BLaER1 (cell line): ENCODE data around the gene ASTN2.

ENCODE experiments used
- H3K27ac ChIP-seq: shearing (Covaris generic); formaldehyde crosslinking; 2 replicates; pipeline ENCODE4 v1.8.1; 2022
- H3K27me3 ChIP-seq: shearing (Covaris generic); formaldehyde crosslinking; 2 replicates; pipeline ENCODE4 v1.8.1; 2022
- H3K36me3 ChIP-seq: shearing (Covaris generic); formaldehyde crosslinking; 2 replicates; pipeline ENCODE4 v1.8.1; 2022
- H3K4me1 ChIP-seq: shearing (Covaris generic); formaldehyde crosslinking; 2 replicates; pipeline ENCODE4 v1.8.1; 2022
- H3K4me2 ChIP-seq: shearing (Covaris generic); formaldehyde crosslinking; 2 replicates; pipeline ENCODE4 v1.8.1; 2022
- H3K4me3 ChIP-seq: shearing (Covaris generic); formaldehyde crosslinking; 2 replicates; pipeline ENCODE4 v1.8.1; 2022
- H3K9ac ChIP-seq: shearing (Covaris generic); formaldehyde crosslinking; 2 replicates; pipeline ENCODE4 v1.8.1; 2022
- H3K9me3 ChIP-seq: shearing (Covaris generic); formaldehyde crosslinking; 2 replicates; pipeline ENCODE4 v1.8.1; 2022
- H4K20me1 ChIP-seq: shearing (Covaris generic); formaldehyde crosslinking; 2 replicates; pipeline ENCODE4 v1.8.1; 2022
- Cebpa-rat ChIP-seq: shearing (Covaris generic); IDR thresholded peaks from 2 replicates; pipeline ENCODE4 v1.8.1; 2022

ASTN2 gene

GRCh38 chr9:116718111-116718510 is 696.7 kb downstream of the ASTN2 start:
- Histone ChIP-seq H3K4me3 (no peak overlapping the region), H4K20me1 (no peaks in the 10 kb centered on the region), H3K9ac (no peak overlapping the region), H3K27me3 (no peaks in the 10 kb centered on the region), H3K9me3 (no peaks in the 10 kb centered on the region), H3K4me1 (peaks cover 24% of the 10 kb centered on the region), H3K4me2 (no peak overlapping the region), H3K36me3 (no peaks in the 10 kb centered on the region), H3K27ac (no peak overlapping the region)
- TF ChIP-seq Cebpa-rat, result no peak

GRCh38 chr9:116717150-116717549 is 697.7 kb downstream of the ASTN2 start:
- Histone ChIP-seq H3K27me3 (no peaks in the 10 kb centered on the region), H3K36me3 (no peaks in the 10 kb centered on the region), H3K4me1 (peaks cover 24% of the 10 kb centered on the region), H3K27ac (no peak overlapping the region), H3K9me3 (no peaks in the 10 kb centered on the region), H4K20me1 (no peaks in the 10 kb centered on the region), H3K9ac (no peak overlapping the region), H3K4me2 (peak overlapping the region; percentile 56), H3K4me3 (no peak overlapping the region)
- no peak for TF ChIP-seq Cebpa-rat

- Histone ChIP-seq H3K4me2 (peak overlapping the region; percentile 56), H3K36me3 (no peaks in the 10 kb centered on the region), H4K20me1 (no peaks in the 10 kb centered on the region), H3K9me3 (no peaks in the 10 kb centered on the region), H3K27ac (no peak overlapping the region), H3K4me3 (no peak overlapping the region), H3K4me1 (peaks cover 24% of the 10 kb centered on the region), H3K9ac (no peak overlapping the region), H3K27me3 (no peaks in the 10 kb centered on the region)
- no peak for TF ChIP-seq Cebpa-rat
These were observed 698.4 kb downstream of the ASTN2 start for GRCh38 chr9:116716438-116716837.

- no peaks in the 10 kb centered on the region for H3K9me3 ChIP-seq
- no peak overlapping the region for H3K9ac ChIP-seq
- H3K27ac ChIP-seq, result no peak overlapping the region
- no peaks in the 10 kb centered on the region for H3K36me3 ChIP-seq
- no peaks in the 10 kb centered on the region for H4K20me1 ChIP-seq
- no peak for TF ChIP-seq Cebpa-rat
- H3K4me2 ChIP-seq, result no peak overlapping the region
- no peaks in the 10 kb centered on the region for H3K27me3 ChIP-seq
- H3K4me1 ChIP-seq, result peaks cover 24% of the 10 kb centered on the region
- no peak overlapping the region for H3K4me3 ChIP-seq
These were observed 699.1 kb downstream of the ASTN2 start for GRCh38 chr9:116715751-116716150.

- TF ChIP-seq Cebpa-rat, result no peak
- peaks cover 21% of the 10 kb centered on the region for H3K4me1 ChIP-seq
- H3K27ac ChIP-seq, result no peak overlapping the region
- no peaks in the 10 kb centered on the region; the same call in 1 of the 2 replicates for H4K20me1 ChIP-seq
- H3K9me3 ChIP-seq, result no peaks in the 10 kb centered on the region
- no peaks in the 10 kb centered on the region for H3K36me3 ChIP-seq
- H3K4me3 ChIP-seq, result no peak overlapping the region
- no peak overlapping the region for H3K9ac ChIP-seq
- H3K4me2 ChIP-seq, result no peak overlapping the region
- H3K27me3 ChIP-seq, result no peaks in the 10 kb centered on the region
These were observed 701.6 kb downstream of the ASTN2 start for GRCh38 chr9:116713271-116713670.

GRCh38 chr9:116712781-116713180 is 702.1 kb downstream of the ASTN2 start:
- Histone ChIP-seq H3K27ac (no peak overlapping the region), H3K4me3 (no peak overlapping the region), H4K20me1 (no peaks in the 10 kb centered on the region; the same call in 1 of the 2 replicates), H3K9me3 (no peaks in the 10 kb centered on the region), H3K27me3 (no peaks in the 10 kb centered on the region), H3K4me1 (peaks cover 18% of the 10 kb centered on the region), H3K4me2 (no peak overlapping the region), H3K36me3 (no peaks in the 10 kb centered on the region), H3K9ac (no peak overlapping the region)
- TF ChIP-seq Cebpa-rat, result no peak

- Histone ChIP-seq H3K27ac (no peak overlapping the region), H4K20me1 (peaks cover 18% of the 10 kb centered on the region; the same call in 1 of the 2 replicates), H3K9ac (no peak overlapping the region), H3K9me3 (peaks cover 12% of the 10 kb centered on the region; the same call in 1 of the 2 replicates), H3K4me3 (no peak overlapping the region), H3K36me3 (peaks cover 11% of the 10 kb centered on the region), H3K4me2 (no peak overlapping the region), H3K4me1 (no peaks in the 10 kb centered on the region), H3K27me3 (no peaks in the 10 kb centered on the region)
- TF ChIP-seq Cebpa-rat, result no peak
These were observed 708.3 kb downstream of the ASTN2 start for GRCh38 chr9:116706310-116707290.

GRCh38 chr9:116705531-116705930 is 709.3 kb downstream of the ASTN2 start:
- H3K9me3 ChIP-seq, result peaks cover 15% of the 10 kb centered on the region; the same call in 1 of the 2 replicates
- H4K20me1 ChIP-seq, result peaks cover 18% of the 10 kb centered on the region; the same call in 1 of the 2 replicates
- peaks cover 22% of the 10 kb centered on the region for H3K36me3 ChIP-seq
- H3K27ac ChIP-seq, result no peak overlapping the region
- H3K4me1 ChIP-seq, result no peaks in the 10 kb centered on the region
- H3K4me3 ChIP-seq, result no peak overlapping the region
- H3K9ac ChIP-seq, result no peak overlapping the region
- no peak for TF ChIP-seq Cebpa-rat
- no peak overlapping the region for H3K4me2 ChIP-seq
- no peaks in the 10 kb centered on the region for H3K27me3 ChIP-seq

- Histone ChIP-seq H3K36me3 (peaks cover 33% of the 10 kb centered on the region), H3K9me3 (peaks cover 17% of the 10 kb centered on the region; the same call in 1 of the 2 replicates), H3K4me1 (no peaks in the 10 kb centered on the region), H3K27ac (no peak overlapping the region), H3K9ac (no peak overlapping the region), H3K4me3 (no peak overlapping the region), H4K20me1 (peaks cover 28% of the 10 kb centered on the region; the same call in 1 of the 2 replicates), H3K27me3 (no peaks in the 10 kb centered on the region), H3K4me2 (no peak overlapping the region)
- TF ChIP-seq Cebpa-rat, result no peak
These were observed 710.4 kb downstream of the ASTN2 start for GRCh38 chr9:116704470-116704869.

GRCh38 chr9:116703634-116704033 is 711.2 kb downstream of the ASTN2 start:
- H3K4me2 ChIP-seq, result no peak overlapping the region
- H3K9me3 ChIP-seq, result peaks cover 24% of the 10 kb centered on the region; the same call in 1 of the 2 replicates
- no peak overlapping the region for H3K9ac ChIP-seq
- TF ChIP-seq Cebpa-rat, result no peak
- no peaks in the 10 kb centered on the region for H3K27me3 ChIP-seq
- peaks cover 41% of the 10 kb centered on the region for H3K36me3 ChIP-seq
- H3K4me3 ChIP-seq, result no peak overlapping the region
- no peaks in the 10 kb centered on the region for H3K4me1 ChIP-seq
- no peak overlapping the region for H3K27ac ChIP-seq
- H4K20me1 ChIP-seq, result peaks cover 36% of the 10 kb centered on the region
